B cell (primary cell): ENCODE measurements around the gene CD81.

Experiments
- EZH2 ChIP-seq: IDR thresholded peaks from 2 replicates; pipeline ENCODE4 v1.6.1; 2012; ENCODE audit warnings: borderline replicate concordance, low read depth, mild to moderate bottlenecking, moderate library complexity, low read length; ENCODE audit not compliant: insufficient read depth, poor library complexity, severe bottlenecking
- TF ChIP-seq, protein P1 (sequence below): fragments of 200-600 bp; IDR thresholded peaks from one replicate; pipeline ENCODE4 v1.8.0; 2022; ENCODE audit warnings: antibody characterized with exemption, mild to moderate bottlenecking

DNA sequence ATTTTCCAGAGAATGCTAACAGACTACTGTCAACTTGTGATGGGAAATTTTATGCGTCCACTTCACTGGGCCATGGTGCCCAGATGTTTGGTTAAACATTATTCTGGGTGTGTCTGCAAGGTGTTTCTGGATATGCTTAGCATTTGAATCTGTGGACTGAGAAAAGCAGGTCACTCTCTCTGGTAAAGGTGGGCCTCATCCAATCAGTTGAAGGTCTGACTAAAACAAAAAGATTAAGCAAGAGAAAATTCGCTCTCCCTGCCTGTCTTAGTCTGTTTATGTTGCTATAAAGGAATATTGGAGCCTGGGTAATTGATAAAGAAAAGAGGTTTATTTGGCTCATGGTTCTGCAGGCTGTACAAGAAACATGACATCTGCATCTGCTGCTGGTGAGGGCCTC is 32.1 kb upstream of the CD81 start:
- TF ChIP-seq, protein P1, sequence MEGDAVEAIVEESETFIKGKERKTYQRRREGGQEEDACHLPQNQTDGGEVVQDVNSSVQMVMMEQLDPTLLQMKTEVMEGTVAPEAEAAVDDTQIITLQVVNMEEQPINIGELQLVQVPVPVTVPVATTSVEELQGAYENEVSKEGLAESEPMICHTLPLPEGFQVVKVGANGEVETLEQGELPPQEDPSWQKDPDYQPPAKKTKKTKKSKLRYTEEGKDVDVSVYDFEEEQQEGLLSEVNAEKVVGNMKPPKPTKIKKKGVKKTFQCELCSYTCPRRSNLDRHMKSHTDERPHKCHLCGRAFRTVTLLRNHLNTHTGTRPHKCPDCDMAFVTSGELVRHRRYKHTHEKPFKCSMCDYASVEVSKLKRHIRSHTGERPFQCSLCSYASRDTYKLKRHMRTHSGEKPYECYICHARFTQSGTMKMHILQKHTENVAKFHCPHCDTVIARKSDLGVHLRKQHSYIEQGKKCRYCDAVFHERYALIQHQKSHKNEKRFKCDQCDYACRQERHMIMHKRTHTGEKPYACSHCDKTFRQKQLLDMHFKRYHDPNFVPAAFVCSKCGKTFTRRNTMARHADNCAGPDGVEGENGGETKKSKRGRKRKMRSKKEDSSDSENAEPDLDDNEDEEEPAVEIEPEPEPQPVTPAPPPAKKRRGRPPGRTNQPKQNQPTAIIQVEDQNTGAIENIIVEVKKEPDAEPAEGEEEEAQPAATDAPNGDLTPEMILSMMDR: no peak
- no peak for TF ChIP-seq EZH2
